Breast epithelium (tissue), 3 donors: ENCODE measurements around the gene UQCRH.

ENCODE experiments used
- CTCF ChIP-seq, 3 donors: fragments of 450-650 bp; IDR thresholded peaks; one replicate each; pipeline ENCODE4 v1.5.1; 2016 to 2017; ENCODE audit warnings: antibody characterized with exemption in 3 of 3, mild to moderate bottlenecking in 3 of 3, moderate library complexity in 3 of 3
- POLR2A ChIP-seq: fragments of 450-650 bp; IDR thresholded peaks from one replicate; pipeline ENCODE4 v1.6.1; 2016; ENCODE audit warnings: antibody characterized with exemption, mild to moderate bottlenecking, moderate library complexity
- POLR2AphosphoS5 ChIP-seq, 3 donors: sonication (generic); formaldehyde crosslinking; IDR thresholded peaks; one replicate each; pipeline ENCODE4 v1.6.1; 2017; ENCODE audit warnings: antibody characterized with exemption in 3 of 3

- TF ChIP-seq CTCF (IDR thresholded peaks at IDR 0.05) (no peak), POLR2A (no peak), POLR2AphosphoS5 (IDR thresholded peaks at IDR 0.05) (no peak)
Measured at GRCh38 chr1:46284597-46285564, 18.6 kb upstream of the UQCRH start.
